Choroid plexus epithelial cell (primary cell): ENCODE measurements around the gene CCM2L.

ENCODE experiments used
- DNase-seq: peaks from one replicate; pipeline ENCODE4 v3.0.0-alpha.2; 2010; ENCODE audit warnings: low read depth
- H3K4me3 ChIP-seq: 2 replicates; pipeline ENCODE4 v1.5.1; 2011; ENCODE audit warnings: low read depth, mild to moderate bottlenecking, control low read depth, low read length, moderate library complexity
- TF ChIP-seq, protein P1 (sequence below): conservative IDR thresholded peaks from 2 replicates; pipeline ENCODE4 v1.5.1; 2011; ENCODE audit warnings: low read depth, mild to moderate bottlenecking, control low read depth, inconsistent platforms, low read length, moderate library complexity

Gene CCM2L

GRCh38 chr20:32067234-32067821 is 57.1 kb downstream of the CCM2L start:
- peak; percentile 83 for DNase-seq
- H3K4me3 ChIP-seq = no peak overlapping the region

GRCh38 chr20:32068174-32068573 is 57.9 kb downstream of the CCM2L start:
- no peak overlapping the region for H3K4me3 ChIP-seq
- TF ChIP-seq, protein P1, sequence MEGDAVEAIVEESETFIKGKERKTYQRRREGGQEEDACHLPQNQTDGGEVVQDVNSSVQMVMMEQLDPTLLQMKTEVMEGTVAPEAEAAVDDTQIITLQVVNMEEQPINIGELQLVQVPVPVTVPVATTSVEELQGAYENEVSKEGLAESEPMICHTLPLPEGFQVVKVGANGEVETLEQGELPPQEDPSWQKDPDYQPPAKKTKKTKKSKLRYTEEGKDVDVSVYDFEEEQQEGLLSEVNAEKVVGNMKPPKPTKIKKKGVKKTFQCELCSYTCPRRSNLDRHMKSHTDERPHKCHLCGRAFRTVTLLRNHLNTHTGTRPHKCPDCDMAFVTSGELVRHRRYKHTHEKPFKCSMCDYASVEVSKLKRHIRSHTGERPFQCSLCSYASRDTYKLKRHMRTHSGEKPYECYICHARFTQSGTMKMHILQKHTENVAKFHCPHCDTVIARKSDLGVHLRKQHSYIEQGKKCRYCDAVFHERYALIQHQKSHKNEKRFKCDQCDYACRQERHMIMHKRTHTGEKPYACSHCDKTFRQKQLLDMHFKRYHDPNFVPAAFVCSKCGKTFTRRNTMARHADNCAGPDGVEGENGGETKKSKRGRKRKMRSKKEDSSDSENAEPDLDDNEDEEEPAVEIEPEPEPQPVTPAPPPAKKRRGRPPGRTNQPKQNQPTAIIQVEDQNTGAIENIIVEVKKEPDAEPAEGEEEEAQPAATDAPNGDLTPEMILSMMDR = no peak
- no peak for DNase-seq

More at GRCh38 chr20:32067234-32067821, 57.1 kb downstream of the CCM2L start:
- TF ChIP-seq, protein P1 = no peak

DNA sequence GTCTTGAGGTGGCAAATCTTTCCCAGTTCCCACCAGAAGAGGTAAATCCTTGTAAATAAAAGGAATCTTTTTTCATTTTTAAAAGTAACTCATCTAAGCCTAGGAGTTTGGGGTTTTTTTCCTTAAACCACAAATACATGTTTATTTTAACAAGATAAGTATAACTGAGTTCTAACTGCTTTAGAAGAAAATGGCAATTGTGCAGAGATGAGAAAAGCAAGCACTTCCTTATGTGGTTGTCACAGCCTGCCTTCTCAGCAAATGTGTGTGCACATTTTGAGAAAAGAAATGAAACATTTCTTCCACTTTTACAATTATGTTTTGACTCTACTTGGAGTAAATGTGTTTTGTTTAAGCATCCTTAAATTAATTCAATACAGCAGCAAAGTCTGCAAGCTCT is 59.5 kb downstream of the CCM2L start:
- TF ChIP-seq, protein P1 = no peak
- no peak overlapping the region for H3K4me3 ChIP-seq
- DNase-seq = peak; percentile 13

DNA sequence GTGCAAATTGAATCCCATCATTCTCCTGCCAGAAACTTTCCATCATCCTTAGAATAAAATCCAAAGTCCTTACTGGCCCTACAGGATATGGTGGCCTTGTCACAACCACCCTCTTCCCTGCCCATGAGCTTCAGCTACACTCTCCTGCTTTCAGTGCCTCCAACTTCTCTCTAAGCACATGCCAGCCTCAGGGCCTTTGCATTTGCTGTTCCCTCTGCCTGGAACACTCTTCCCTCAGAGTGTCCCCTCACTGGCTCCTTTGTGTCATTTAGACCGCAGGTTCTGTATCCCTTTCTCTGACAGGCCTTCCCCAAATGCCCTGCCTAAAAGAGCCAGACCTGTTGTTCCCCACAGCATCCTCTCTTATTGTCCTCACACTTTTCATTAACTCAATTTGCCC is 60.0 kb downstream of the CCM2L start:
- DNase-seq = no peak
- TF ChIP-seq, protein P1 = no peak
- H3K4me3 ChIP-seq = no peak overlapping the region

- H3K4me3 ChIP-seq = no peak overlapping the region
- TF ChIP-seq, protein P1 = no peak
- no peak for DNase-seq
Measured at GRCh38 chr20:32070690-32071213, 60.5 kb downstream of the CCM2L start.

- DNase-seq = no peak
Measured at GRCh38 chr20:32071395-32072167, 61.3 kb downstream of the CCM2L start.

More at GRCh38 chr20:32071395-32072167, 61.3 kb downstream of the CCM2L start:
- TF ChIP-seq, protein P1 = no peak
- H3K4me3 ChIP-seq = no peak overlapping the region
